Measurements from ENCODE around the gene MUC6. TPM values are rescaled to one million over a fixed set of nuclear protein-coding genes. Genes with fewer than 3 reads are reported as not detected.

Gene MUC6
- total and polyA plus RNA-seq, 2 of the 8 experiments (the other 6 are each of a cell fraction or from before 2014, with no cell fraction given): not detected

DNA sequence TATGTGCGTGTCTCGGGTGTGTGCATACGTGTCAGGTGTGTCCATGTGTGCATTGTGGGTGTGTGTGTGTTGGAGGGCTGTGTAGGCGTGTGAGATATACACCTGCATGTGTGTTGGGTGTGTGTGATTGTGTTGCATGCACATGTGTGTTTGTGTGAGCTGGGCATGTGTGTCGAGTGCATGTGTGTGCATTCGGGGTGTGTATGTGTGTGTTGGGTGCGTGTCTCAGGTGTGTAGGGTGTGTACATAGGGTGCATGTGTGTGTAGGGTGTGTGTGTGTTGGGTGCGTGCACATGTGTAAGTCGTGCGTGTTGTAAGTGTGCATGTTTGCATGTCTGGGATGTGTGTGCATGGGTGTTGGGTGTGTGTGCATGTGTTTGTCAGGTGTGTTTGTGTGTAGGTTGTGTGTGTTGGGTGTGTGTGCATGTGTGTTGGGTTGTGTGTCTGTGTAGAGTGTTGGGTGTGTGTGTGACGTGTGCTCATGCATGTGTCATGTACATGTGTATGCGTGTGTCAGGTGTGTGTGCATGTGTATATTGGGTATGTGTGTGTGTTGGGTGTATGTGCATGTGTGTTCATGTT is 4.1 kb downstream of the MUC6 start:
- Histone ChIP-seq H3K9ac (replicated peaks in 1 of 4; ENCODE audit: extremely low read depth in 1 of 4, low read depth in 3 of 4, low read length in 3 of 4) (no peak overlapping the region; a peak in 1 of 7 replicates), H3K4me1 (replicated peaks in 1 of 4; ENCODE audit: control insufficient read depth in 3 of 4, insufficient read depth in 4 of 4, low read length in 3 of 4) (peaks cover 0 to 2% (median 0%) of the 10 kb centered on the region in 4 experiments; a peak in 2 of 7 replicates), H3K14ac (ENCODE audit: insufficient read length) (no peak overlapping the region), H3K23ac (ENCODE audit: insufficient read length) (no peak overlapping the region), H3K4me2 (ENCODE audit: insufficient read depth in 1 of 2, low read depth in 2 of 2, low read length in 2 of 2) (no peak overlapping the region), H3K4ac (replicated peaks; ENCODE audit: insufficient read length, low read depth, low read length) (no peak overlapping the region), H3K23me2 (ENCODE audit: low read depth, low read length) (peaks cover 7% of the 10 kb centered on the region), H3K4me3 (ENCODE audit: extremely low read depth in 1 of 4, insufficient read depth in 2 of 4, low read depth in 3 of 4, low read length in 4 of 4) (no peak overlapping the region), H2BK20ac (ENCODE audit: low read length) (peak overlapping the region; percentile 80; the same call in 1 of the 2 replicates), H3K18ac (ENCODE audit: extremely low read depth, low read length) (no peak overlapping the region), H3K27me3 (replicated peaks in 1 of 4; ENCODE audit: control insufficient read depth in 3 of 4, extremely low read depth in 1 of 4, insufficient read depth in 3 of 4, low read length in 3 of 4) (no peaks in the 10 kb centered on the region), H2BK120ac (replicated peaks; ENCODE audit: low read depth, low read length) (no peak overlapping the region), H4K5ac (ENCODE audit: insufficient read length, low read depth, low read length) (no peak overlapping the region), H3K56ac (replicated peaks; ENCODE audit: insufficient read length, low read depth, low read length) (no peak overlapping the region), H4K8ac (ENCODE audit: extremely low read depth, insufficient read depth, low read length) (no peak overlapping the region; the same call in 1 of the 2 replicates), H2AFZ (ENCODE audit: low read length) (no peak overlapping the region), H2AK5ac (ENCODE audit: low read depth, low read length) (peak overlapping the region; percentile 97; the same call in 1 of the 2 replicates), H3K79me1 (ENCODE audit: low read depth, low read length) (peaks cover 4% of the 10 kb centered on the region; the same call in 1 of the 2 replicates), H2BK12ac (ENCODE audit: low read depth, low read length) (no peak overlapping the region; the same call in 1 of the 2 replicates), H3K79me2 (ENCODE audit: control insufficient read depth in 1 of 2, insufficient read depth in 2 of 2, low read length in 2 of 2) (no peaks in the 10 kb centered on the region), H4K91ac (replicated peaks; ENCODE audit: insufficient read length, low read length) (peak overlapping the region; percentile 80), H2BK15ac (ENCODE audit: low read length) (peak overlapping the region; percentile 12; the same call in 1 of the 2 replicates), H3K27ac (ENCODE audit: low read depth, low read length) (no peak overlapping the region), H3K36me3 (ENCODE audit: control insufficient read depth in 2 of 4, insufficient read depth in 4 of 4, low read length in 3 of 4) (no peaks in the 10 kb centered on the region), H2BK5ac (ENCODE audit: low read depth, low read length) (peak overlapping the region; percentile 88), H3K9me3 (ENCODE audit: insufficient read depth in 2 of 2, low read depth in 1 of 2, low read length in 1 of 2) (no peaks in the 10 kb centered on the region), H4K20me1 (replicated peaks in 1 of 2; ENCODE audit: control insufficient read depth in 1 of 2, insufficient read depth in 2 of 2, low read length in 2 of 2) (peaks cover 0 to 9% of the 10 kb centered on the region in 2 experiments)
- DNase-seq (ENCODE audit: low read depth in 1 of 2, low spot score in 2 of 2): no peak
- FAIRE-seq: no peak
- ChIA-PET POLR2A (ENCODE audit: partially characterized antibody) (no interaction called here), CTCF (ENCODE audit: partially characterized antibody) (no interaction called here)
- 97% methylated on average over 12 of the region's 12 CpGs; no CpG with 5 or more reads in 1 of the 2 experiments for WGBS, 2 experiments (ENCODE audit: extremely low coverage in 1 of 2, insufficient coverage in 1 of 2, insufficient read length in 1 of 2, insufficient replicate concordance in 2 of 2, low coverage in 1 of 2, low lambda C conversion rate in 2 of 2, missing lambda C conversion rate in 1 of 2)
- TF ChIP-seq SIX5 (IDR thresholded peaks at IDR 0.05; ENCODE audit: low read depth, low read length) (no peak), EZH2 (IDR thresholded peaks at IDR 0.05; ENCODE audit: low read depth, low read length, severe bottlenecking) (no peak), SUZ12 (IDR thresholded peaks at IDR 0.05; ENCODE audit: low read length) (no peak), ASH2L (IDR thresholded peaks at IDR 0.05; ENCODE audit: low read length) (no peak), GABPA (IDR thresholded peaks at IDR 0.05; ENCODE audit: borderline replicate concordance, insufficient read depth, low read length) (no peak), RAD21 (IDR thresholded peaks at IDR 0.05 in 1 of 2, conservative IDR thresholded peaks at IDR 0.05 in 1 of 2; ENCODE audit: low read depth in 2 of 2, low read length in 2 of 2) (no peak), TBP (IDR thresholded peaks at IDR 0.05; ENCODE audit: low read depth, low read length) (no peak), HDAC2 (IDR thresholded peaks at IDR 0.05; ENCODE audit: borderline replicate concordance in 1 of 2, low read depth in 2 of 2, low read length in 2 of 2) (no peak)
- TF ChIP-seq, protein P1, sequence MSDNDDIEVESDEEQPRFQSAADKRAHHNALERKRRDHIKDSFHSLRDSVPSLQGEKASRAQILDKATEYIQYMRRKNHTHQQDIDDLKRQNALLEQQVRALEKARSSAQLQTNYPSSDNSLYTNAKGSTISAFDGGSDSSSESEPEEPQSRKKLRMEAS (IDR thresholded peaks at IDR 0.05): no peak

Measured in H1 (cell line).